WTC11 (cell line): ENCODE data around the gene COPE. TPM values are rescaled to one million over a fixed set of nuclear protein-coding genes. Genes with fewer than 3 reads are reported as not detected.
A peak's percentile ranks its signal among the peaks of the same experiment; 100 is the strongest.

Source experiments
- ATAC-seq: fragments of 200-7000 bp; cut with Tn5 transposase; 2 replicates; pipeline ENCODE4 v1.10.0; 2021; ENCODE audit warnings: mild to moderate bottlenecking, moderate library complexity
- CTCF ChIA-PET: fragments of 300-600 bp; sonication (Branson Sonifier 250); formaldehyde crosslinking; loops from one replicate; lab custom pipeline; 2021; ENCODE audit warnings: antibody characterized with exemption; lab: Charles Lee
- POLR2A ChIA-PET: fragments of 350-600 bp; sonication (Branson Sonifier 250); formaldehyde crosslinking; loops from one replicate; lab custom pipeline; 2021; ENCODE audit warnings: antibody characterized with exemption; lab: Charles Lee
- DNase-seq: peaks from one replicate; pipeline ENCODE4 v3.0.0; 2021; ENCODE audit warnings: low spot score
- H3K27ac Mint-ChIP-seq: 2 replicates; pipeline ENCODE4 v1.8.0; 2021; ENCODE audit warnings: mixed read lengths
- H3K27me3 Mint-ChIP-seq: 2 replicates; pipeline ENCODE4 v1.8.0; 2021; ENCODE audit warnings: low read depth, mild to moderate bottlenecking, moderate library complexity, mixed read lengths
- H3K36me3 Mint-ChIP-seq: 2 replicates; pipeline ENCODE4 v1.8.0; 2021; ENCODE audit warnings: mixed read lengths
- H3K4me1 Mint-ChIP-seq: 2 replicates; pipeline ENCODE4 v1.8.0; 2022; ENCODE audit warnings: mixed read lengths
- H3K4me3 Mint-ChIP-seq: 2 replicates; pipeline ENCODE4 v1.8.0; 2021; ENCODE audit warnings: mild to moderate bottlenecking, moderate library complexity, mixed read lengths
- H3K9me3 Mint-ChIP-seq: 2 replicates; pipeline ENCODE4 v1.8.0; 2021; ENCODE audit warnings: mixed read lengths
- NFE2L1 ChIP-seq: sonication (generic); formaldehyde crosslinking; IDR thresholded peaks from 2 replicates; pipeline ENCODE4 v1.8.1; 2023; ENCODE audit warnings: missing genetic modification reagents
- NR2C2 ChIP-seq: sonication (generic); formaldehyde crosslinking; IDR thresholded peaks from 2 replicates; pipeline ENCODE4 v1.8.0; 2022; ENCODE audit warnings: mild to moderate bottlenecking, missing genetic modification reagents
- NR3C1 ChIP-seq: sonication (generic); formaldehyde crosslinking; conservative IDR thresholded peaks from 2 replicates; pipeline ENCODE4 v1.8.1; 2023; ENCODE audit warnings: low read depth, mild to moderate bottlenecking, missing genetic modification reagents
- TEAD1 ChIP-seq: sonication (generic); formaldehyde crosslinking; IDR thresholded peaks from 2 replicates; pipeline ENCODE4 v1.8.0; 2022; ENCODE audit warnings: mild to moderate bottlenecking, missing genetic modification reagents
- total RNA-seq: library from RNA; stranded (reverse); gene quantifications from 3 replicates; pipeline ENCODE4 v1.2.3, GENCODE V29; 2021
- TF ChIP-seq, protein P1 (sequence below): sonication (generic); formaldehyde crosslinking; IDR thresholded peaks from 2 replicates; pipeline ENCODE4 v1.8.0; 2022; ENCODE audit warnings: mild to moderate bottlenecking, missing genetic modification reagents
- TF ChIP-seq, protein P2 (sequence below): sonication (generic); formaldehyde crosslinking; IDR thresholded peaks from 2 replicates; pipeline ENCODE4 v1.8.0; 2023; ENCODE audit warnings: missing genetic modification reagents, mild to moderate bottlenecking, borderline replicate concordance
- TF ChIP-seq, protein P3 (sequence below): sonication (generic); formaldehyde crosslinking; IDR thresholded peaks from 2 replicates; pipeline ENCODE4 v1.8.0; 2022; ENCODE audit warnings: mild to moderate bottlenecking, missing genetic modification reagents
- TF ChIP-seq, protein P4 (sequence below): sonication (generic); formaldehyde crosslinking; IDR thresholded peaks from 2 replicates; pipeline ENCODE4 v1.8.0; 2023; ENCODE audit warnings: mild to moderate bottlenecking, missing genetic modification reagents
- TF ChIP-seq, protein P5 (sequence below): fragments of 200-600 bp; IDR thresholded peaks from 2 replicates; pipeline ENCODE4 v1.8.0; 2022; ENCODE audit warnings: antibody characterized with exemption

Gene COPE
- total RNA-seq, 1 experiment from 2014 or later: 228 TPM

DNA sequence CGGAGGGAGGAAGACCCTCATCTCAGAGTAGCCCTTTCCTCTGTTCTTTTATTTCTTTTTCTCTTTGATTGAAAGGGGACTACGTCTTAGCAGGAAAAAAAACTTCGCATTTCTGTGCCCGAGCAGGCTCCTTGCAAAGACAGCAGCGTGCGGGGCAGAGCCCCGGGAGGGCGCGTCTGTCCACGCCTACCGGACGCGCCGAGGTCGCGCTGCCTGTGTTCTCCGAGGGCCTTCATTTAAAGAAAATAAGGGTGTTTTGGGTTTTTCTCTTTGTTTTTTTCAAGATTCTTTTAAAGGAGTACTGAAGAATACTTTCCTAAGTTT, 52.4 kb downstream of the COPE start (continued):
- TF ChIP-seq, protein P1, sequence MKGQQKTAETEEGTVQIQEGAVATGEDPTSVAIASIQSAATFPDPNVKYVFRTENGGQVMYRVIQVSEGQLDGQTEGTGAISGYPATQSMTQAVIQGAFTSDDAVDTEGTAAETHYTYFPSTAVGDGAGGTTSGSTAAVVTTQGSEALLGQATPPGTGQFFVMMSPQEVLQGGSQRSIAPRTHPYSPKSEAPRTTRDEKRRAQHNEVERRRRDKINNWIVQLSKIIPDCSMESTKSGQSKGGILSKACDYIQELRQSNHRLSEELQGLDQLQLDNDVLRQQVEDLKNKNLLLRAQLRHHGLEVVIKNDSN (CRISPR knock-in tag): no peak
- TF ChIP-seq TEAD1 (CRISPR knock-in tag) (no peak), NR2C2 (CRISPR knock-in tag) (no peak), NFE2L1 (CRISPR knock-in tag) (no peak)
- TF ChIP-seq, protein P2, sequence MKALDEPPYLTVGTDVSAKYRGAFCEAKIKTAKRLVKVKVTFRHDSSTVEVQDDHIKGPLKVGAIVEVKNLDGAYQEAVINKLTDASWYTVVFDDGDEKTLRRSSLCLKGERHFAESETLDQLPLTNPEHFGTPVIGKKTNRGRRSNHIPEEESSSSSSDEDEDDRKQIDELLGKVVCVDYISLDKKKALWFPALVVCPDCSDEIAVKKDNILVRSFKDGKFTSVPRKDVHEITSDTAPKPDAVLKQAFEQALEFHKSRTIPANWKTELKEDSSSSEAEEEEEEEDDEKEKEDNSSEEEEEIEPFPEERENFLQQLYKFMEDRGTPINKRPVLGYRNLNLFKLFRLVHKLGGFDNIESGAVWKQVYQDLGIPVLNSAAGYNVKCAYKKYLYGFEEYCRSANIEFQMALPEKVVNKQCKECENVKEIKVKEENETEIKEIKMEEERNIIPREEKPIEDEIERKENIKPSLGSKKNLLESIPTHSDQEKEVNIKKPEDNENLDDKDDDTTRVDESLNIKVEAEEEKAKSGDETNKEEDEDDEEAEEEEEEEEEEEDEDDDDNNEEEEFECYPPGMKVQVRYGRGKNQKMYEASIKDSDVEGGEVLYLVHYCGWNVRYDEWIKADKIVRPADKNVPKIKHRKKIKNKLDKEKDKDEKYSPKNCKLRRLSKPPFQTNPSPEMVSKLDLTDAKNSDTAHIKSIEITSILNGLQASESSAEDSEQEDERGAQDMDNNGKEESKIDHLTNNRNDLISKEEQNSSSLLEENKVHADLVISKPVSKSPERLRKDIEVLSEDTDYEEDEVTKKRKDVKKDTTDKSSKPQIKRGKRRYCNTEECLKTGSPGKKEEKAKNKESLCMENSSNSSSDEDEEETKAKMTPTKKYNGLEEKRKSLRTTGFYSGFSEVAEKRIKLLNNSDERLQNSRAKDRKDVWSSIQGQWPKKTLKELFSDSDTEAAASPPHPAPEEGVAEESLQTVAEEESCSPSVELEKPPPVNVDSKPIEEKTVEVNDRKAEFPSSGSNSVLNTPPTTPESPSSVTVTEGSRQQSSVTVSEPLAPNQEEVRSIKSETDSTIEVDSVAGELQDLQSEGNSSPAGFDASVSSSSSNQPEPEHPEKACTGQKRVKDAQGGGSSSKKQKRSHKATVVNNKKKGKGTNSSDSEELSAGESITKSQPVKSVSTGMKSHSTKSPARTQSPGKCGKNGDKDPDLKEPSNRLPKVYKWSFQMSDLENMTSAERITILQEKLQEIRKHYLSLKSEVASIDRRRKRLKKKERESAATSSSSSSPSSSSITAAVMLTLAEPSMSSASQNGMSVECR (CRISPR knock-in tag): no peak
- TF ChIP-seq, protein P3, sequence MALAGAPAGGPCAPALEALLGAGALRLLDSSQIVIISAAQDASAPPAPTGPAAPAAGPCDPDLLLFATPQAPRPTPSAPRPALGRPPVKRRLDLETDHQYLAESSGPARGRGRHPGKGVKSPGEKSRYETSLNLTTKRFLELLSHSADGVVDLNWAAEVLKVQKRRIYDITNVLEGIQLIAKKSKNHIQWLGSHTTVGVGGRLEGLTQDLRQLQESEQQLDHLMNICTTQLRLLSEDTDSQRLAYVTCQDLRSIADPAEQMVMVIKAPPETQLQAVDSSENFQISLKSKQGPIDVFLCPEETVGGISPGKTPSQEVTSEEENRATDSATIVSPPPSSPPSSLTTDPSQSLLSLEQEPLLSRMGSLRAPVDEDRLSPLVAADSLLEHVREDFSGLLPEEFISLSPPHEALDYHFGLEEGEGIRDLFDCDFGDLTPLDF (CRISPR knock-in tag): no peak

DNA sequence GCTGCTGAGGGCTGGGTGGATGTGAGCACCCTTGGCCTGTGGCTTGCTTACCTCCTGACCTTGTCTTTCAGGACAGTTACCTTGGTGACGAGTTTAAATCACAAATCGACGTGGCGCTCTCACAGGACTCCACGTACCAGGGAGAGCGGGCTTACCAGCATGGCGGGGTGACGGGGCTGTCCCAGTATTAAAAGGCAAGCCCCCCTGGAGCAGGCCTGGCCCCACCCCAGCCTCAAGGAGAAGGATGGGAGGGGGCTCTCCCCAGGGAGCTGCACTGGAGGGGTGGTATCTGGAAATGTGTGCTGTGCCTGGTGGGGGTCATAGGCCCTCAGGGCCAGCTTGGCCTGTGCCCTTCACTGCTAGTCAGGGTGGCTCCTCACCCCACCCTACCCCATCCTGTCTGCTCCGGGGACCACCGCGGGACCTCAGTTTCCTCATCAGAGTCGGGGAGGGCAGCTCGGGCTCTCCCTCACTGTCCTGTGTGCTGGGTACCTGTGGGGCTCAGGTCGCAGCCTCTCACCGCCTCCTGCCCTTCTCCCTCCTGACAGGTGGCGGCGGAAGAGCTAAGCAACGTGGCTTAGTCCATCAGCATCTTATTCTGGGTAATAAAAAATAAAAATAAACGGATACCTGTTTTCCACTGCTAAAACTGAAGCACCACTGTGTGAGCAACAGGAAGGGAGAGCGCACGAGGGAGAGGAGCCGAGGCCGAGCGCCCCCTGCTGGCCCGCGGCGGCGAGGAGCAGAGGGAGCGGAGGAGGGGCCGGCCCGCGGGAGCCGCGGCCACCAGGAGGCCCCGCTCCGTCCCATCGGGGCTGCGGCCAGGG, 53.0 kb downstream of the COPE start:
- peaks cover 7% of the 10 kb centered on the region for H3K27me3 Mint-ChIP-seq
- H3K27ac Mint-ChIP-seq: peak overlapping the region; percentile 74; the same call in 1 of the 2 replicates
- POLR2A ChIA-PET: no interaction called here
- H3K4me3 Mint-ChIP-seq: no peak overlapping the region
- peak; percentile 74 for ATAC-seq
- peaks cover 10% of the 10 kb centered on the region; the same call in 1 of the 2 replicates for H3K4me1 Mint-ChIP-seq
- H3K36me3 Mint-ChIP-seq: peaks cover 31% of the 10 kb centered on the region
- CTCF ChIA-PET: interaction anchor here (0.5 to 2.4 kb wide), 21 partner anchors 10 to 404 kb away, joined by 3 to 18 read pairs (median 4); partner anchors contain the start of genes COPE, DDX49 and UPF1
- no peaks in the 10 kb centered on the region for H3K9me3 Mint-ChIP-seq
- TF ChIP-seq, protein P4, sequence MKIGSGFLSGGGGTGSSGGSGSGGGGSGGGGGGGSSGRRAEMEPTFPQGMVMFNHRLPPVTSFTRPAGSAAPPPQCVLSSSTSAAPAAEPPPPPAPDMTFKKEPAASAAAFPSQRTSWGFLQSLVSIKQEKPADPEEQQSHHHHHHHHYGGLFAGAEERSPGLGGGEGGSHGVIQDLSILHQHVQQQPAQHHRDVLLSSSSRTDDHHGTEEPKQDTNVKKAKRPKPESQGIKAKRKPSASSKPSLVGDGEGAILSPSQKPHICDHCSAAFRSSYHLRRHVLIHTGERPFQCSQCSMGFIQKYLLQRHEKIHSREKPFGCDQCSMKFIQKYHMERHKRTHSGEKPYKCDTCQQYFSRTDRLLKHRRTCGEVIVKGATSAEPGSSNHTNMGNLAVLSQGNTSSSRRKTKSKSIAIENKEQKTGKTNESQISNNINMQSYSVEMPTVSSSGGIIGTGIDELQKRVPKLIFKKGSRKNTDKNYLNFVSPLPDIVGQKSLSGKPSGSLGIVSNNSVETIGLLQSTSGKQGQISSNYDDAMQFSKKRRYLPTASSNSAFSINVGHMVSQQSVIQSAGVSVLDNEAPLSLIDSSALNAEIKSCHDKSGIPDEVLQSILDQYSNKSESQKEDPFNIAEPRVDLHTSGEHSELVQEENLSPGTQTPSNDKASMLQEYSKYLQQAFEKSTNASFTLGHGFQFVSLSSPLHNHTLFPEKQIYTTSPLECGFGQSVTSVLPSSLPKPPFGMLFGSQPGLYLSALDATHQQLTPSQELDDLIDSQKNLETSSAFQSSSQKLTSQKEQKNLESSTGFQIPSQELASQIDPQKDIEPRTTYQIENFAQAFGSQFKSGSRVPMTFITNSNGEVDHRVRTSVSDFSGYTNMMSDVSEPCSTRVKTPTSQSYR (CRISPR knock-in tag): 0 out of 2 replicates have a peak, but pooled peaks have one; percentile 13
- TF ChIP-seq NR3C1: no peak
- TF ChIP-seq, protein P5, sequence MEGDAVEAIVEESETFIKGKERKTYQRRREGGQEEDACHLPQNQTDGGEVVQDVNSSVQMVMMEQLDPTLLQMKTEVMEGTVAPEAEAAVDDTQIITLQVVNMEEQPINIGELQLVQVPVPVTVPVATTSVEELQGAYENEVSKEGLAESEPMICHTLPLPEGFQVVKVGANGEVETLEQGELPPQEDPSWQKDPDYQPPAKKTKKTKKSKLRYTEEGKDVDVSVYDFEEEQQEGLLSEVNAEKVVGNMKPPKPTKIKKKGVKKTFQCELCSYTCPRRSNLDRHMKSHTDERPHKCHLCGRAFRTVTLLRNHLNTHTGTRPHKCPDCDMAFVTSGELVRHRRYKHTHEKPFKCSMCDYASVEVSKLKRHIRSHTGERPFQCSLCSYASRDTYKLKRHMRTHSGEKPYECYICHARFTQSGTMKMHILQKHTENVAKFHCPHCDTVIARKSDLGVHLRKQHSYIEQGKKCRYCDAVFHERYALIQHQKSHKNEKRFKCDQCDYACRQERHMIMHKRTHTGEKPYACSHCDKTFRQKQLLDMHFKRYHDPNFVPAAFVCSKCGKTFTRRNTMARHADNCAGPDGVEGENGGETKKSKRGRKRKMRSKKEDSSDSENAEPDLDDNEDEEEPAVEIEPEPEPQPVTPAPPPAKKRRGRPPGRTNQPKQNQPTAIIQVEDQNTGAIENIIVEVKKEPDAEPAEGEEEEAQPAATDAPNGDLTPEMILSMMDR: peak; percentile 96
- TF ChIP-seq, all 79 proteins: peak for 2
- DNase-seq: peak; percentile 78
